Skeletal muscle satellite cell (primary cell): Measurements from ENCODE around the gene FANCC.

Source experiments
- H3K27me3 ChIP-seq: 2 replicates; pipeline ENCODE4 v1.7.0; 2013; ENCODE audit warnings: low read length; ENCODE audit not compliant: control insufficient read depth, insufficient read depth
- H3K36me3 ChIP-seq: 2 replicates; pipeline ENCODE4 v1.7.0; 2013; ENCODE audit warnings: mild to moderate bottlenecking, control low read depth, low read length; ENCODE audit not compliant: insufficient read depth
- H3K4me1 ChIP-seq: 2 replicates; pipeline ENCODE4 v1.7.0; 2013; ENCODE audit warnings: low read length; ENCODE audit not compliant: control insufficient read depth, insufficient read depth
- H3K4me2 ChIP-seq: 2 replicates; pipeline ENCODE4 v1.7.0; 2013; ENCODE audit warnings: mild to moderate bottlenecking, low read length
- H3K4me3 ChIP-seq: 2 replicates; pipeline ENCODE4 v1.7.0; 2013; ENCODE audit warnings: low read length
- H3K9ac ChIP-seq: 2 replicates; pipeline ENCODE4 v1.7.0; 2013; ENCODE audit warnings: mild to moderate bottlenecking, low read depth, low read length, moderate library complexity
- H3K9me3 ChIP-seq: replicated peaks from 2 replicates; pipeline ENCODE4 v1.7.0; 2013; ENCODE audit warnings: mild to moderate bottlenecking, control low read depth, low read length

Gene FANCC

DNA sequence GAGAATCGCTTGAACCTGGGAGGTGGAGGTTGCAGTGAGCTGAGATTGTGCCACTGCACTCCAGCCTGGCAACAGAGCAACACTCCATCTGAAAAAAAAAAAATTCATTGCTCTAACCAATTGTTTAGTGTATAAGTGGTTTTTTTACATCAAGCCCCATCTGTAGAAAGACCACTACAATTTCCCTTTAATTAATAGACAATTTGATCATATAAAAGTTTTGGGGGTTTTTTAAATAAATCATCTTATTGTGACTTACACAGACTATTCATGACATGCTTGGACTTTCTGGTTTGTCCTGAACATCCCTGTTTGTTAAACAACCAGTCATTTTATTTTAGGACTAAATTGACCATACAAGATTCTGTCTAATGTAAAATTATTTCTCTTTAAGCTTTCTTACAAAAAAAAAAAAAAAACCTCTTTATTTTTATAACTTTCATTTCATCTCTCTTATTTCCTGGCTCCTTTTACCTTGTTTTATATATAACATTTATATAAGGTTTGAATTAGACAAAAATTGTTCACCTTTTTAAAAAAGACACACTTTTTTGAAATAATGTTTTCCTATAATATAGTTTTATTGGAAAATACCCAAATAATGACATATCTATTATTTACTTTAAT is 9.8 kb upstream of the FANCC start:
- Histone ChIP-seq H3K4me2 (no peak overlapping the region), H3K9ac (no peak overlapping the region), H3K9me3 (no peaks in the 10 kb centered on the region), H3K4me3 (no peak overlapping the region), H3K36me3 (no peaks in the 10 kb centered on the region), H3K4me1 (no peaks in the 10 kb centered on the region), H3K27me3 (no peaks in the 10 kb centered on the region)

DNA sequence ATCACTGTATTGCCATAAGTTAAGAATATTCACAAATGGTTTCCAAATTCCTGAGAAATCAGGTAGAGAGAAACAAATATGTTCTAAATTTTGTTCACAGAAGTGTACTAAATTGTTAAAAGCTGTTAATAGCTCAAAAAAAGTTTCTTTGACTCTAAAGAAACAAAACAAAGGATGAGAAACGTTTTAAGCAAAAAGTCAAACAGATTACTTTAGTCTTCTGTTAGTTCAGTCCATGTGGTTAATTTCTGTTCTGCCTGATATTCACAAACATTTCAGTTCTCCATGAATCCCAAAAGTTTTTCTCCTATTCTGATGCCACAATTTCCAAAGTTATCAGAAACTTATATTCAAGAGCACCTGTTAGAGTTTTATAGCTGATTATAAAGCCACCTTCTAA is 7.7 kb upstream of the FANCC start:
- no peaks in the 10 kb centered on the region for H3K36me3 ChIP-seq
- H3K4me3 ChIP-seq: no peak overlapping the region
- H3K4me1 ChIP-seq: no peaks in the 10 kb centered on the region
- no peak overlapping the region for H3K4me2 ChIP-seq
- H3K9me3 ChIP-seq: no peaks in the 10 kb centered on the region
- H3K27me3 ChIP-seq: peaks cover 4% of the 10 kb centered on the region
- H3K9ac ChIP-seq: no peak overlapping the region

DNA sequence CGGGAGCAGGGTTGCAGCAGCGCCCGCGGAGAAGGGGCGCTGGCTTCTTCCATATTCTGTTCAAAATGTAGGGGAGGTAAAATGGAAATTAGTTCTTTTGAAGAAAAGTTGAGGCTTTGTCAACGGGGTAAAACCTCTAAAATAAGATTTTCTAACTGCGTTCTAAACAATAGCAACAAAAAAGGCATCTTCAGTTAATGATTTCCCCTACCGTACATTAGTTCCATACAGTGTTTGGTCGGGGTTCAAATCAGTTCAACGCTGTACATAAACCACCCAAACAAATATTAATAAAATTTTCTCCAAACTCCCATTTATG is 343 bp upstream of the FANCC start:
- Histone ChIP-seq H3K36me3 (no peaks in the 10 kb centered on the region), H3K4me3 (peak overlapping the region; percentile 97), H3K27me3 (peaks cover 4% of the 10 kb centered on the region), H3K9me3 (no peaks in the 10 kb centered on the region), H3K4me2 (peak overlapping the region; percentile 91), H3K4me1 (peaks cover 15% of the 10 kb centered on the region), H3K9ac (peak overlapping the region; percentile 99)

DNA sequence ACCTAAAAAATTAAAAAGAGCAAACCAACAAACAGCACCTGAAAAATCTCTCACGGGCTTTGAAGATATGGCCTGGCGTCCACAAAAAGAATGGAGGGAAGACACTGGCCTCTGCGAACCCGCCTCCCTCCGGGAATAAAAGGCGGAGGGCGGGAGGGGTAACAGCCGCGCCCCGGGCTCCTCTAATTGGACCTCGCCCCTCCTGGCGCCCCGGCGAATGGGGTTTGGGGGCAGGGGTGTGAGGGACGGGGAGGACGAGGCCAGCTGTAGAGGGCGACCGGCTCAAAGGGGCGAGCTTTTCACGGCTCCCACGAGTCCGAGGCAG is 753 bp downstream of the FANCC start:
- H3K4me3 ChIP-seq: peak overlapping the region; percentile 97
- H3K9ac ChIP-seq: peak overlapping the region; percentile 99

GRCh38 chr9:95316274-95316673 is 1.2 kb downstream of the FANCC start:
- Histone ChIP-seq H3K4me1 (peaks cover 15% of the 10 kb centered on the region), H3K4me2 (peak overlapping the region; percentile 91), H3K9ac (peak overlapping the region; percentile 99), H3K36me3 (no peaks in the 10 kb centered on the region), H3K27me3 (no peaks in the 10 kb centered on the region), H3K4me3 (peak overlapping the region; percentile 97), H3K9me3 (no peaks in the 10 kb centered on the region)

More for the DNA sequence above, 753 bp downstream of the FANCC start:
- H3K4me2 ChIP-seq: peak overlapping the region; percentile 91
- no peaks in the 10 kb centered on the region for H3K9me3 ChIP-seq
- H3K4me1 ChIP-seq: peaks cover 15% of the 10 kb centered on the region
- H3K36me3 ChIP-seq: no peaks in the 10 kb centered on the region
- H3K27me3 ChIP-seq: no peaks in the 10 kb centered on the region

DNA sequence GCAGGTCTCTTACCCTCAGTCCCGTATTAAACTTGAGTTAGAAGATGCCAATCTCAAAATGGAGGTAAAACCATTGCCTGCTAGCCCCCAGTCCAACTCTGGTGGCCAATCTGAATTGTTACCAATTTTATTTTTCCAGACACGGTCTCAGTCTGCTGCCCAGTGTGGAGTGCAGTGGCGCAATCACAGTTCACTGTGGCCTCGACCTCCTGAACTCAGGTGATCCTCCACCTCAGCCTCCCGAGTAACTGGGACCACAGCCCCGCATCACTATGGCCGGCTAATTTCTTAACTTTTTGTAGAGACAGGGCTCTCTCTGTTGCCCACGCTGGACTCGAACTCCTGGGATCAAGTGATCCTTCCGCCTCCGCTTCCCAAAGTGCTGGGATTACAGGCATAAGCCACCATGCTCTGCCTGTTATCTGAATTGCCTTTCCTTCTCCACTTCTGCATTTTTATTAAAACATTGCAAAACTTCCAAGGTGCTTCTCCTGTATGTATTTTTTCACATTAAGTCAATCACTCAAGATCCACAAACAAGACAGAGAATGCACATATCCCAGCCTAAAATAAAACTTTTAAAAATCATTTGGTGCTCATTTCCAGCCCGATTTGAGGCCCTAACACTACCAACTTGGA is 2.3 kb downstream of the FANCC start:
- H3K27me3 ChIP-seq: no peaks in the 10 kb centered on the region
- no peaks in the 10 kb centered on the region for H3K9me3 ChIP-seq
- H3K9ac ChIP-seq: no peak overlapping the region
- no peaks in the 10 kb centered on the region for H3K36me3 ChIP-seq
- no peak overlapping the region for H3K4me3 ChIP-seq
- H3K4me1 ChIP-seq: peaks cover 15% of the 10 kb centered on the region
- peak overlapping the region; percentile 91 for H3K4me2 ChIP-seq

- peak overlapping the region; percentile 67 for H3K4me3 ChIP-seq
- no peaks in the 10 kb centered on the region for H3K27me3 ChIP-seq
These were observed 4.5 kb downstream of the FANCC start for GRCh38 chr9:95313010-95313498.

DNA sequence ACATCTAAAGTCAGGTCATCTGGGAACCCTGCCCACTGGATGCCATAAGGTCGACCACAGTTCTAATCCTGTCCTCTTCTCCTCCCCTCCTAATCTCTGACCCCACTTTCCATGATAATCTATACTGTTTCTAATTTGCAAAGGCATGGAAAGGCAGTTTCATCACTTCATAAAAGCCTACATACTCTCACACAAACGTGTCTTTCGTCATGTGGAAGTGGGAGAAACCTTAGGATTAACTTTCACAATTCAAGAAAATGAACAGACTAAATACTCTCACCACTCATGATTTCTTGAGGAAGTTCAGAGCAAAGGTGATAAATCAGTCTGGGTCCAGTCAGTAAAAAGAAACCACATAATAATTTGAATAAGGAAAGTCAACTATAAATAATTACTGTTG is 5.5 kb downstream of the FANCC start:
- Histone ChIP-seq H3K9me3 (no peaks in the 10 kb centered on the region), H3K4me2 (no peak overlapping the region), H3K27me3 (no peaks in the 10 kb centered on the region), H3K4me3 (no peak overlapping the region), H3K4me1 (peaks cover 15% of the 10 kb centered on the region), H3K9ac (no peak overlapping the region), H3K36me3 (no peaks in the 10 kb centered on the region)

More at GRCh38 chr9:95313010-95313498, 4.5 kb downstream of the FANCC start:
- Histone ChIP-seq H3K4me1 (peaks cover 15% of the 10 kb centered on the region), H3K9ac (peak overlapping the region; percentile 37), H3K36me3 (no peaks in the 10 kb centered on the region), H3K9me3 (no peaks in the 10 kb centered on the region), H3K4me2 (peak overlapping the region; percentile 80)

- Histone ChIP-seq H3K4me1 (peaks cover 18% of the 10 kb centered on the region), H3K9ac (no peak overlapping the region), H3K9me3 (no peaks in the 10 kb centered on the region), H3K4me3 (no peak overlapping the region), H3K36me3 (no peaks in the 10 kb centered on the region), H3K4me2 (no peak overlapping the region), H3K27me3 (no peaks in the 10 kb centered on the region)
These were observed 10.0 kb downstream of the FANCC start for GRCh38 chr9:95307538-95307937.

GRCh38 chr9:95306819-95307218 is 10.7 kb downstream of the FANCC start:
- Histone ChIP-seq H3K9ac (peak overlapping the region; percentile 23), H3K9me3 (no peaks in the 10 kb centered on the region), H3K36me3 (no peaks in the 10 kb centered on the region), H3K4me1 (peaks cover 18% of the 10 kb centered on the region), H3K4me3 (no peak overlapping the region), H3K4me2 (no peak overlapping the region), H3K27me3 (no peaks in the 10 kb centered on the region)

- Histone ChIP-seq H3K27me3 (no peaks in the 10 kb centered on the region), H3K36me3 (no peaks in the 10 kb centered on the region), H3K4me1 (peaks cover 18% of the 10 kb centered on the region), H3K4me3 (peak overlapping the region; percentile 40), H3K9me3 (no peaks in the 10 kb centered on the region), H3K4me2 (peak overlapping the region; percentile 64), H3K9ac (peak overlapping the region; percentile 23)
These were observed 11.6 kb downstream of the FANCC start for GRCh38 chr9:95305770-95306492.
